Transverse colon (tissue), 3 donors: Measurements from ENCODE around the gene HECW1.

ENCODE experiments used
- EP300 ChIP-seq: sonication (generic); formaldehyde crosslinking; IDR thresholded peaks from one replicate; pipeline ENCODE4 v1.6.1; 2017; ENCODE audit warnings: antibody characterized with exemption, low read depth
- POLR2A ChIP-seq: fragments of 450-650 bp; IDR thresholded peaks from one replicate; pipeline ENCODE4 v1.6.1; 2016; ENCODE audit warnings: antibody characterized with exemption, mild to moderate bottlenecking, moderate library complexity
- TF ChIP-seq, protein P1 (sequence below), 5 experiments: fragments of 200-600 bp in 3 of 5; fragments of 450-650 bp in 2 of 5; sonication (generic) in 3 of 5; IDR thresholded peaks; 1 replicate in 2 of 5; 2 replicates in 3 of 5; pipeline ENCODE4 v1.5.1; 2016 to 2017; ENCODE audit warnings: antibody characterized with exemption in 5 of 5, inconsistent platforms in 3 of 5, mild to moderate bottlenecking in 2 of 5, moderate library complexity in 1 of 5

DNA sequence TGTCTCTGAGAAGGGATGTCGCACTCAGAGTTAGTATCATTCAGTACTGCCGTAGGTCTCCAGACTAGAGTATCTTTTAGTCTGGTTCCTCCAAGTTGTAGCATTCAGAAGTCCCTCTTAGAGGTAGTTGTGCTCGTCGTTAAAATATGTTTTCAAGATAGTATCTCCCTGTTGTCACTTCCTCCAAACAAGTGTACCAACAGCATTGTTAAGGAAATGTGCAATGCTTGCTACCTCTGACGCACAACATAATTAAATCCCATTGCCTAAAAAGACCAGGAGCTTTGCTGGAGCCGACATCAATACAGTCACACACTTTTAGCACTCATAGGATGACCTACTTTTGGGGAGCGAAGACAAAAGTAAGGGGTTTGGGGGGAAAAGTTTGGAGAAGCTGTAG, 390.5 kb downstream of the HECW1 start:
- TF ChIP-seq, protein P1, sequence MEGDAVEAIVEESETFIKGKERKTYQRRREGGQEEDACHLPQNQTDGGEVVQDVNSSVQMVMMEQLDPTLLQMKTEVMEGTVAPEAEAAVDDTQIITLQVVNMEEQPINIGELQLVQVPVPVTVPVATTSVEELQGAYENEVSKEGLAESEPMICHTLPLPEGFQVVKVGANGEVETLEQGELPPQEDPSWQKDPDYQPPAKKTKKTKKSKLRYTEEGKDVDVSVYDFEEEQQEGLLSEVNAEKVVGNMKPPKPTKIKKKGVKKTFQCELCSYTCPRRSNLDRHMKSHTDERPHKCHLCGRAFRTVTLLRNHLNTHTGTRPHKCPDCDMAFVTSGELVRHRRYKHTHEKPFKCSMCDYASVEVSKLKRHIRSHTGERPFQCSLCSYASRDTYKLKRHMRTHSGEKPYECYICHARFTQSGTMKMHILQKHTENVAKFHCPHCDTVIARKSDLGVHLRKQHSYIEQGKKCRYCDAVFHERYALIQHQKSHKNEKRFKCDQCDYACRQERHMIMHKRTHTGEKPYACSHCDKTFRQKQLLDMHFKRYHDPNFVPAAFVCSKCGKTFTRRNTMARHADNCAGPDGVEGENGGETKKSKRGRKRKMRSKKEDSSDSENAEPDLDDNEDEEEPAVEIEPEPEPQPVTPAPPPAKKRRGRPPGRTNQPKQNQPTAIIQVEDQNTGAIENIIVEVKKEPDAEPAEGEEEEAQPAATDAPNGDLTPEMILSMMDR (IDR thresholded peaks at IDR 0.05) = no peak
- TF ChIP-seq POLR2A (no peak), EP300 (no peak)
